CD4-positive, alpha-beta T cell treated with Interleukin-4 for 1 hour (primary cell): ENCODE results near the gene NPHS1.
"Not testable (repeated sequence)": the region's sequence is repeated elsewhere in the genome, so short reads cannot be mapped to it uniquely, and the experiment has no call there.

ENCODE experiments used
- DNase-seq, 2 donors: peaks; one replicate each; pipeline ENCODE4 v3.0.0-alpha.2; 2020 to 2022

Gene NPHS1

GRCh38 chr19:35872180-35872579 lies 19.9 kb upstream of the NPHS1 start:
- DNase-seq = no peak

- DNase-seq = no peak
Observed at GRCh38 chr19:35871611-35872010, 19.3 kb upstream of the NPHS1 start.

- no peak for DNase-seq
Observed at GRCh38 chr19:35870798-35871197, 18.5 kb upstream of the NPHS1 start.

GRCh38 chr19:35870124-35870736 lies 17.9 kb upstream of the NPHS1 start:
- not testable (repeated sequence) for DNase-seq

- peak; percentile 87 to 88 for DNase-seq
Observed at GRCh38 chr19:35869327-35870123, 17.2 kb upstream of the NPHS1 start.

DNA sequence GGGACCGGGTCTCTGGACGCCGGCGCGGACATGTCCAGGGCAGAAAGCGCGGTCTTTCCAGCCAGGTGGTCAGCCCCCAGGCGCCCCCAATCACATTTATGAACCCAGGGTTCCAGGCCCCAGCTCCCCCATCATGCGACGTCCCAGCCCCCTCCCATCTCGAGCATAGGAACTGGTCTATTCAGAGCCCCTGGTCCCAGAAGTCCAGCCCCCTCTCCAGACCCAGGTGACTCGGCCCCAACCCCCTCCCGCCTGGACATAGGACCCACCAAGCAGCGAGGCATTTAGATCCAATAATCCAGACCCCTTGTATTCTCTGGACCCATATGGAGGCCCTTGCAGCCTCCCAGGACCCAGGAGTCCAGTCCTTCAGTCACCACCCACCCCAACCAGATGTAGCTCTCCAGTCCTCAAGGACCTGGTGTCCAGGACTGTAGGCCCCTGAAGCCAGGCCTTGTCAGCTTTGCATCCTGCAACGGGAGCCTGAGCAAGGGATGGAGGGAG lies 16.6 kb upstream of the NPHS1 start:
- DNase-seq = no peak

DNA sequence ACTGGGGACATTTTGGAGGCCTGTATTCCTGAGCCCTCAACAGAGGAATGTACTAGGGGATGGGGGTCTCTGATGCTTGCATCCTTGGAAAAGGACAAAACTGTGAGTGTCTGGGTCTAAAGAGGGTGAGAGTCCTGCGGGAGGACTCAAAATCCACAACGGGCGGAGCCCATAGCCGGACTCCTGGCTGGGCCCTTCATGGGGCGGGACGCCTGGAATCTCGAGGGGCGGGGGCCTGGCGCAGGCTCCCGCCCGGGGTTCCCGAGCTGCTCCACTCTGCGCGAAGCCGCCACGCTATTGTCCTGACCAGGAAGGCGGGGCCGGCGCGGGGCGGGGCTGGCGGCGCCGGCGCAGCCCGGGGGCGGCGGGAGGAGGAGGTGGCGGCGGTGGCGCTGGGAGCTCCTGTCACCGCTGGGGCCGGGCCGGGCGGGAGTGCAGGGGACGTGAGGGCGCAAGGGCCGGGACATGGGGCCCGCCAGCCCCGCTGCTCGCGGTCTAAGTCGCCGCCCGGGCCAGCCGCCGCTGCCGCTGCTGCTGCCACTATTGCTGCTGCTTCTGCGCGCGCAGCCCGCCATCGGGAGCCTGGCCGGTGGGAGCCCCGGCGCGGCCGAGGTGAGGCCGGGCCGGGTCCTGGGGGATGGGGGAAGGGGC lies 16.0 kb upstream of the NPHS1 start, which contains the start of gene APLP1:
Gene APLP1, plus strand, starts transcription at position 403 of the 651 bp plus-strand sequence. Its CDS starts 63 bp downstream, at position 466.
- DNase-seq = peak; percentile 45 to 62

GRCh38 chr19:35863018-35863417 lies 10.7 kb upstream of the NPHS1 start:
- no peak for DNase-seq

DNA sequence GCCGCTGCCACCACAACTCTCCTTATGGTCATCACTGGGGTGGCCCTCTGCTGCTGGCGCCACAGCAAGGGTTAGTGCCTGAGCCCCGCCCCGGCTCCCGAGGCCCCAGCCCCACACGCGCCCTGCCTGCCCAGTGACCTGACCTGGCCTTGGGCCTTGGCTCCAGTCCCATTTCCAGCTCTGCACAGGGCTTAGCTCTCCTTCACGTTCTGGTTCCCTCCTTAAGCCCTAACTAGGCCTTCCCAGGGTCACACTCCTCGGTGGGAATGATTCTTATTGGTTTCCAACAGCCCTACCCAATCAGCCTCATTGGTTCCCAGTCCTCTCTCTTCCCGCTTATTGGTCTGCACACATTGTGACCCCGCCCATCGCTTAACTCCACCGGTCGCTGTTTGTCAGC lies 10.2 kb upstream of the NPHS1 start:
- no peak for DNase-seq

- no peak for DNase-seq
Observed at GRCh38 chr19:35861640-35862160, 9.4 kb upstream of the NPHS1 start.

DNA sequence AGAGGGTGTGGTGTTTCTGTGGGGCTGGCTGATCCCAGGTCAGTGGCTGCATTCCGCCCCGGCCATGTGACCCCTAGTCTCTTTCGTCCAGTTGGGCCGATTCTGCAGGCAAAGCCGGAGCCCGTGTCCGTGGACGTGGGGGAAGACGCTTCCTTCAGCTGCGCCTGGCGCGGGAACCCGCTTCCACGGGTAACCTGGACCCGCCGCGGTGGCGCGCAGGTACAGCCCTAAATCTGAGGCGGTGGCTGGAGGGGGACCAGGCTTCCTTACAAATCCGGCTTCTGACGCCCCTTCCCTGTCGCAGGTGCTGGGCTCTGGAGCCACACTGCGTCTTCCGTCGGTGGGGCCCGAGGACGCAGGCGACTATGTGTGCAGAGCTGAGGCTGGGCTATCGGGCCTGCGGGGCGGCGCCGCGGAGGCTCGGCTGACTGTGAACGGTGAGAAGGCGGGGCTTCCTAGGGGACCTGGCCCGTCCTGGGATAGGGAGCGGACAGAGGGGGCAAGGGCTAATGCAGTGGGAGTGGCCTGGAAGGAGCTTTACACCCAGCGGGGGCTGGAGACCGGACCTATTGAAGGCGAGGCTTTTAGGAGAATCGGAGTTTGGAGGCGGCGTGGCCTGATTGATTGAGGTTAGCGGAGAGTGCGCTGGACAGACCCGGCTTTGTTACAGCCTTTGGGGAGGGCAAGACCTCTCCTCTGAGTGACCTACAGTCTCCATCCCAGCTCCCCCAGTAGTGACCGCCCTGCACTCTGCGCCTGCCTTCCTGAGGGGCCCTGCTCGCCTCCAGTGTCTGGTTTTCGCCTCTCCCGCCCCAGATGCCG lies 8.7 kb upstream of the NPHS1 start:
- no peak for DNase-seq

DNA sequence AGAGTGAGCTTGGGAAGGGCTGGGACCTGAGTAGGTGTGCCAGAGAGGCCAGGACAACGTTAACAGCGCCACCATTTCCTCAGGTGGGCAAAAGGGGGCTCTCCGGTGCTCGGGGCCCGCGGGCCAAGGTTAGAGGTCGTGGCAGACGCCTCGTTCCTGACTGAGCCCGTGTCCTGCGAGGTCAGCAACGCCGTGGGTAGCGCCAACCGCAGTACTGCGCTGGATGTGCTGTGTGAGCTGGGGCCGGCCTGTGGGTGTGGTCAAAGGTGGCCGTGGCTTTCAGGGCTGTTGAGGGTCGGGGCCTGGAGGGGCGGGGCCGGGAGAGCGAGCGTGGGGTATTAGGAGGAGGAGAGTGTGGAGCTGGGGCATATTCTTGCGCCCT lies 8.1 kb upstream of the NPHS1 start:
- no peak for DNase-seq

GRCh38 chr19:35859414-35859813 lies 7.1 kb upstream of the NPHS1 start:
- no peak for DNase-seq

DNA sequence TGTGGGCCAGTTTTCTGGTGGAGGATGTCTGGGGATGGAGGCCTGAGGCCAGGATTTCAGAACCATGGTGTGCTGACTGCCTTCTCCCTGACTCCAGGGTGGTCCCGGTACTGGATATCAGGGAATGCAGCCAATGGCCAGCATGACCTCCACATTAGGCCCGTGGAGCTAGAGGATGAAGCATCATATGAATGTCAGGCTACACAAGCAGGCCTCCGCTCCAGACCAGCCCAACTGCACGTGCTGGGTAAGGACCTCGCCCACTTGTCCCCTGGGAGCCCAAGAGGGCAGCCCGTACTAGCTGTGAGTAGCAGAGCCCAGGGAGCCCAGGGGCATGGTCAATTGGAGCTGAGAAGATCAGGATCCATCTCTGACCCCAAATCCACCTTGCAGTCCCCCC lies 6.0 kb upstream of the NPHS1 start:
- no peak for DNase-seq

DNA sequence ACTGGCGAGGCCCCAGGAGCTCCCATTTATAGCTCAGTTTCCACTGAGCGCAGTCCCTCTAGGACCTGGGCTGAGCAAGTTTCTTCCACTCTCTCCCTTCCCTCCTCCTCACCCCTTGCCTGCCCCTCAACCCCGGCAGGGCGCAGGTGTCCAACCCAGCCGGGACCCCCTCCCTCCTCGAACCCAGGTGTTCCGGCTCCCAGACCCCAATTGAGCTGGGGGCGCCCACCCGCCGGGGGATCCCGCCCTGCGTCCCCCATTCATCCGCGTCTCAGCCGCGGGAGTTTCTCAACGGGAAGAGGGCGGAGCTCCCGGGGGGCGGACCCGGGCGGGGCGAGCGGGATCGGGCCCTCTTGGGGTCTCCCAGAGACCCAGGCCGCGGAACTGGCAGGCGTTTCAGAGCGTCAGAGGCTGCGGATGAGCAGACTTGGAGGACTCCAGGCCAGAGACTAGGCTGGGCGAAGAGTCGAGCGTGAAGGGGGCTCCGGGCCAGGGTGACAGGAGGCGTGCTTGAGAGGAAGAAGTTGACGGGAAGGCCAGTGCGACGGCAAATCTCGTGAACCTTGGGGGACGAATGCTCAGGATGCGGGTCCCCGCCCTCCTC lies 4.3 kb upstream of the NPHS1 start, which contains the start of gene KIRREL2:
Gene KIRREL2, plus strand, starts transcription at position 366 of the 604 bp plus-strand sequence. Its CDS starts 209 bp downstream, at position 575.
- no peak for DNase-seq

- no peak for DNase-seq
Observed at GRCh38 chr19:35853038-35853756, 893 bp upstream of the NPHS1 start.

- no peak for DNase-seq
Observed at GRCh38 chr19:35851213-35852028, 883 bp downstream of the NPHS1 start.

DNA sequence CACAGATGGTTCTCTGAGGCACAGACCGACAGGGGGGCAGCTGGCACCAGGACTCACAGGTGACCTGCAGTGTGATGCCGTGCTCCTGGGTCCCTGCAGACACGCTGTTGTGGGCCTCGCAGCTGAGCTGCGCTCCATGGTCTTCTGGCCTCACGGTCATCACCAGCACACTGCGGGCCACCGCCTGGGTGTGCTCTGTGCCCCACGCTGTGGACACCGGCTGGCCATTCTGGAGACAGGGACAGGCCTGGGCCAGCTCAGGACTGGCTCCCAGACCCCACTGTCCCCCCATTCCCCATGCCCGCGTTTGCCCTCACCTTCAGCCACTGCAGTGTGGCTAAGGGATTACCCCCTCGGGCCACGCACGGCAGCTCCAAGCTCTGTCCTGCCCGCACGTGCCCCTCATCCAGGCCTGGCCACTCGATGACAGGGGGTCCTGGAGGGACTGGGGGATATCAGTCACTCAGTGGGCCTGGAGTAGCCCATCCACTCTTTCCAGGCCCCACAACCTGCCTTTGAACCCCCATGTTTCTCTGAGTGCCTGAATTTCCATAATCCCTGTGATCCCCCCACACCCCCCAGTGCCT lies 3.3 kb downstream of the NPHS1 start:
- no peak for DNase-seq

GRCh38 chr19:35848486-35848885 lies 3.8 kb downstream of the NPHS1 start:
- no peak for DNase-seq

DNA sequence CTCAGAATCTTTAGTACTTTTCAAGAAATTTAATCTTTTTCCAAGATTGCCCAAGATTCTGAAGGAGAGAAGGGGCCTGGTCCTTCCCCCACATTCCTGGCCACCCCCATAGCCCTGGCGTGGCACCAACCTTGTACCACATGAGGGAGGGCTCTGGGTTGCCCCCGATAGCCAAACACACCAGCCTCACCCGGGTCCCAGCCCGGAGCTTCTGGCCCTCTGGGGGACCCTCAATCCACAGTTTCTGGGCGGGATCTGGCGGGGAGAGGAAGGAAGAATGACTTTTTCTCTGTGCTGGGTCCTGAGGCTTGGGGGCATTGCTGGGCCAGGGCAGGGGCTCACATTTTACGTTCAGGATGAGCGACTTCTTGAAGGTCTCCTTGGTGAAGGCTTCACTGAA lies 4.4 kb downstream of the NPHS1 start:
- DNase-seq = no peak
